Measurements from ENCODE around the gene SH3TC2.

GRCh38 chr5:149053072-149053695 lies 9.7 kb downstream of the SH3TC2 start:
- TF ChIP-seq TCF3 (IDR thresholded peaks at IDR 0.05; ENCODE audit: borderline replicate concordance, insufficient read depth, low read depth, low read length) (no peak), EZH2 (IDR thresholded peaks at IDR 0.05; ENCODE audit: borderline replicate concordance, control insufficient read depth, low read depth, low read length) (no peak), CTCF (IDR thresholded peaks at IDR 0.05 in 2 of 3, conservative IDR thresholded peaks at IDR 0.05 in 1 of 3; ENCODE audit: control insufficient read depth in 2 of 3, extremely low read depth in 1 of 3, insufficient read depth in 1 of 3, low read depth in 3 of 3, low read length in 3 of 3) (no peak), TBL1XR1 (IDR thresholded peaks at IDR 0.05; ENCODE audit: low read depth, low read length) (no peak), YY1 (IDR thresholded peaks at IDR 0.05; ENCODE audit: low read depth, low read length) (no peak), HCFC1 (IDR thresholded peaks at IDR 0.05; ENCODE audit: low read length) (no peak), MAX (IDR thresholded peaks at IDR 0.05; ENCODE audit: low read depth, low read length) (no peak), POLR2AphosphoS5 (IDR thresholded peaks at IDR 0.05; ENCODE audit: low read length) (no peak), ATF7 (IDR thresholded peaks at IDR 0.05; ENCODE audit: low read depth) (no peak), CEBPB (IDR thresholded peaks at IDR 0.05; ENCODE audit: borderline replicate concordance in 1 of 2, low read depth in 2 of 2, low read length in 2 of 2) (no peak), MTA2 (IDR thresholded peaks at IDR 0.05; ENCODE audit: low read depth) (no peak), ZNF217 (IDR thresholded peaks at IDR 0.05) (no peak), POLR2A (IDR thresholded peaks at IDR 0.05; ENCODE audit: low read depth, low read length) (no peak)

All from GM12878 (cell line).